ENCODE measurements around the gene POLR2H. TPM values are rescaled to one million over a fixed set of nuclear protein-coding genes. Genes with fewer than 3 reads are reported as not detected.
"Not testable (repeated sequence)": the region's sequence is repeated elsewhere in the genome, so short reads cannot be mapped to it uniquely, and the experiment has no call there.

The POLR2H gene
- total RNA-seq, 1 donor from 2014 or later, result 58.3 TPM

- DNase-seq (ENCODE audit: low spot score), result peak; percentile 79
Measured at GRCh38 chr3:184335661-184336546, 25.6 kb upstream of the POLR2H start.

- peak; percentile 83 for DNase-seq (ENCODE audit: low spot score)
Measured at GRCh38 chr3:184336547-184337398, 24.7 kb upstream of the POLR2H start.

GRCh38 chr3:184337399-184337714, 24.2 kb upstream of the POLR2H start, which contains the start of gene FAM131A:
TSS of gene FAM131A (plus strand) at chr3:184337600. CDS start at chr3:184337631, 31 bp downstream.
- peak; percentile 61 for DNase-seq (ENCODE audit: low spot score)

GRCh38 chr3:184337981-184338380, 23.5 kb upstream of the POLR2H start:
- no peak for DNase-seq (ENCODE audit: low spot score)

- DNase-seq (ENCODE audit: low spot score), result peak; percentile 88
Measured at GRCh38 chr3:184338511-184338945, 23.0 kb upstream of the POLR2H start.

- DNase-seq (ENCODE audit: low spot score), result no peak
Measured at GRCh38 chr3:184339001-184339400, 22.5 kb upstream of the POLR2H start.

GRCh38 chr3:184339451-184340135, 21.9 kb upstream of the POLR2H start:
- not testable (repeated sequence) for DNase-seq (ENCODE audit: low spot score)

GRCh38 chr3:184341925-184342324, 19.6 kb upstream of the POLR2H start:
- DNase-seq (ENCODE audit: low spot score), result no peak

GRCh38 chr3:184343200-184343876, 18.2 kb upstream of the POLR2H start:
- no peak for DNase-seq (ENCODE audit: low spot score)

- DNase-seq (ENCODE audit: low spot score), result no peak
Measured at GRCh38 chr3:184344579-184345316, 16.8 kb upstream of the POLR2H start.

- DNase-seq (ENCODE audit: low spot score), result peak; percentile 68
Measured at GRCh38 chr3:184345317-184346144, 16.0 kb upstream of the POLR2H start.

GRCh38 chr3:184346480-184347190, 14.9 kb upstream of the POLR2H start:
- no peak for DNase-seq (ENCODE audit: low spot score)

GRCh38 chr3:184347321-184348056, 14.0 kb upstream of the POLR2H start:
- peak; percentile 91 for DNase-seq (ENCODE audit: low spot score)

GRCh38 chr3:184348057-184348382, 13.5 kb upstream of the POLR2H start:
- DNase-seq (ENCODE audit: low spot score), result peak; percentile 82

GRCh38 chr3:184349563-184350470, 11.7 kb upstream of the POLR2H start:
- DNase-seq (ENCODE audit: low spot score), result no peak

- no peak for DNase-seq (ENCODE audit: low spot score)
Measured at GRCh38 chr3:184350618-184351017, 10.9 kb upstream of the POLR2H start.

GRCh38 chr3:184351511-184352148, 9.9 kb upstream of the POLR2H start:
- no peak for DNase-seq (ENCODE audit: low spot score)

Data from umbilical cord (tissue), 2 donors.